ENCODE data around the gene ITGA2B. TPM values are rescaled to one million over a fixed set of nuclear protein-coding genes. Genes with fewer than 3 reads are reported as not detected.

ITGA2B gene
- total RNA-seq, 1 experiment from 2014 or later: 8.3 TPM

GRCh38 chr17:44378171-44378705 is 11.2 kb downstream of the ITGA2B start:
- Histone ChIP-seq H4K20me1 (ENCODE audit: control insufficient read depth, insufficient read depth, insufficient read length) (no peaks in the 10 kb centered on the region), H4K8ac (replicated peaks; ENCODE audit: insufficient read length, low read depth, low read length) (no peak overlapping the region), H2AK5ac (ENCODE audit: insufficient read length, low read length) (no peak overlapping the region), H2BK12ac (ENCODE audit: insufficient read length, low read depth, low read length) (no peak overlapping the region), H3K79me2 (ENCODE audit: insufficient read depth, low read length) (no peaks in the 10 kb centered on the region), H3K23me2 (ENCODE audit: insufficient read length, low read depth, low read length, poor library complexity, severe bottlenecking) (peaks cover 5% of the 10 kb centered on the region), H3K56ac (ENCODE audit: insufficient read length, low read depth, low read length) (no peak overlapping the region), H3T11ph (ENCODE audit: low read length) (no peak overlapping the region), H3K9me3 (ENCODE audit: control insufficient read depth, low read depth, low read length) (no peaks in the 10 kb centered on the region), H4K5ac (ENCODE audit: insufficient read length, low read depth, low read length) (no peak overlapping the region), H2BK20ac (ENCODE audit: low read depth, low read length, poor library complexity, severe bottlenecking) (no peak overlapping the region), H2BK15ac (ENCODE audit: low read depth, low read length) (no peak overlapping the region), H4K91ac (ENCODE audit: insufficient read length, low read depth, low read length) (no peak overlapping the region), H2AFZ (ENCODE audit: low read length) (no peak overlapping the region), H3K27me3 (ENCODE audit: insufficient read depth, low read length) (peaks cover 2% of the 10 kb centered on the region; the same call in 1 of the 2 replicates), H2BK5ac (ENCODE audit: insufficient read length, low read length) (no peak overlapping the region), H3K79me1 (ENCODE audit: insufficient read depth, low read depth, low read length, poor library complexity, severe bottlenecking) (no peaks in the 10 kb centered on the region), H3K4me2 (ENCODE audit: insufficient read depth, insufficient read length, low read length) (no peak overlapping the region), H3K4me1 (ENCODE audit: insufficient read depth, low read length) (peaks cover 8% of the 10 kb centered on the region), H3K14ac (ENCODE audit: insufficient read depth, low read length) (no peak overlapping the region), H3K23ac (ENCODE audit: insufficient read length, low read depth, low read length) (no peak overlapping the region), H3K18ac (ENCODE audit: insufficient read length, low read depth, low read length) (no peak overlapping the region), H3K4ac (ENCODE audit: low read depth, low read length) (no peak overlapping the region), H2BK120ac (ENCODE audit: low read depth, low read length, poor library complexity, severe bottlenecking) (no peak overlapping the region), H3K27ac (ENCODE audit: insufficient read length, low read depth, low read length) (no peak overlapping the region), H3K9ac (ENCODE audit: extremely low read depth, insufficient read length, low read length) (no peak overlapping the region)
- H3K27ac Mint-ChIP-seq: no peak overlapping the region; a peak in 1 of 7 replicates
- H3K4me3 Mint-ChIP-seq: no peak overlapping the region
- peaks cover 19% of the 10 kb centered on the region for H3K27me3 Mint-ChIP-seq (ENCODE audit: low read depth)
- peaks cover 0 to 4% (median 0%) of the 10 kb centered on the region in 3 experiments; a peak in 1 of 7 replicates for H3K36me3 Mint-ChIP-seq (ENCODE audit: insufficient read depth in 1 of 3, low read depth in 3 of 3)
- no peak for DNase-seq
- WGBS (ENCODE audit: extremely low coverage, insufficient read length, low lambda C conversion rate): no CpG with 5 or more reads among the region's 14 CpGs
- H3K9me3 Mint-ChIP-seq: no peaks in the 10 kb centered on the region; a peak in 1 of 5 replicates
- peaks cover 7 to 26% of the 10 kb centered on the region in 2 experiments for H3K4me1 Mint-ChIP-seq
- TF ChIP-seq, protein P1, sequence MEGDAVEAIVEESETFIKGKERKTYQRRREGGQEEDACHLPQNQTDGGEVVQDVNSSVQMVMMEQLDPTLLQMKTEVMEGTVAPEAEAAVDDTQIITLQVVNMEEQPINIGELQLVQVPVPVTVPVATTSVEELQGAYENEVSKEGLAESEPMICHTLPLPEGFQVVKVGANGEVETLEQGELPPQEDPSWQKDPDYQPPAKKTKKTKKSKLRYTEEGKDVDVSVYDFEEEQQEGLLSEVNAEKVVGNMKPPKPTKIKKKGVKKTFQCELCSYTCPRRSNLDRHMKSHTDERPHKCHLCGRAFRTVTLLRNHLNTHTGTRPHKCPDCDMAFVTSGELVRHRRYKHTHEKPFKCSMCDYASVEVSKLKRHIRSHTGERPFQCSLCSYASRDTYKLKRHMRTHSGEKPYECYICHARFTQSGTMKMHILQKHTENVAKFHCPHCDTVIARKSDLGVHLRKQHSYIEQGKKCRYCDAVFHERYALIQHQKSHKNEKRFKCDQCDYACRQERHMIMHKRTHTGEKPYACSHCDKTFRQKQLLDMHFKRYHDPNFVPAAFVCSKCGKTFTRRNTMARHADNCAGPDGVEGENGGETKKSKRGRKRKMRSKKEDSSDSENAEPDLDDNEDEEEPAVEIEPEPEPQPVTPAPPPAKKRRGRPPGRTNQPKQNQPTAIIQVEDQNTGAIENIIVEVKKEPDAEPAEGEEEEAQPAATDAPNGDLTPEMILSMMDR (conservative IDR thresholded peaks at IDR 0.05): no peak

All from H9 (cell line).